Neural cell (in vitro differentiated cells): ENCODE measurements around the gene CMTM6. TPM values are rescaled to one million over a fixed set of nuclear protein-coding genes. Genes with fewer than 3 reads are reported as not detected.

ENCODE experiments used
- H2AFZ ChIP-seq: fragments of 200-600, 300-800 bp; sonication (generic), shearing (Covaris generic); 2 replicates; pipeline ENCODE4 v1.6.0; 2014; ENCODE audit warnings: low read depth, mild to moderate bottlenecking, antibody characterized with exemption, low read length, moderate library complexity
- H3F3A ChIP-seq: fragments of 200-600 bp; shearing (Covaris generic); 2 replicates; pipeline ENCODE4 v1.6.1; 2016; ENCODE audit warnings: mild to moderate bottlenecking, moderate library complexity, mixed read lengths, antibody characterized with exemption, low read length; ENCODE audit not compliant: insufficient read depth, poor library complexity, severe bottlenecking
- H3K27ac ChIP-seq: fragments of 200-600, 300-800 bp; sonication (generic), shearing (Covaris generic); 2 replicates; pipeline ENCODE4 v1.5.1; 2014; ENCODE audit warnings: mild to moderate bottlenecking, low read length, moderate library complexity
- H3K27me3 ChIP-seq: fragments of 300-800, 200-600 bp; sonication (generic), shearing (Covaris generic); 2 replicates; pipeline ENCODE4 v1.6.0; 2014; ENCODE audit warnings: mild to moderate bottlenecking, low read depth, low read length, moderate library complexity; ENCODE audit not compliant: insufficient read depth
- H3K36me3 ChIP-seq: fragments of 300-800, 200-600 bp; sonication (generic), shearing (Covaris generic); 2 replicates; pipeline ENCODE4 v1.5.1; 2014; ENCODE audit warnings: mild to moderate bottlenecking, antibody characterized with exemption, low read length, moderate library complexity; ENCODE audit not compliant: insufficient read depth
- H3K4me2 ChIP-seq: fragments of 300-800, 200-600 bp; sonication (generic), shearing (Covaris generic); 2 replicates; pipeline ENCODE4 v1.6.0; 2014; ENCODE audit warnings: mild to moderate bottlenecking, low read length
- H3K4me3 ChIP-seq: fragments of 300-800, 200-600 bp; sonication (generic), shearing (Covaris generic); 2 replicates; pipeline ENCODE4 v1.5.1; 2014; ENCODE audit warnings: mild to moderate bottlenecking, low read length, moderate library complexity
- H3K79me2 ChIP-seq: fragments of 200-600 bp; shearing (Covaris generic); replicated peaks from 2 replicates; pipeline ENCODE4 v1.6.0; 2014; ENCODE audit warnings: mild to moderate bottlenecking, low read length, moderate library complexity; ENCODE audit not compliant: insufficient read depth
- H3K9ac ChIP-seq: fragments of 300-800, 200-600 bp; sonication (generic), shearing (Covaris generic); 2 replicates; pipeline ENCODE4 v1.6.1; 2016; ENCODE audit warnings: mild to moderate bottlenecking, low read length, mixed read lengths
- H3K9me2 ChIP-seq: fragments of 200-600 bp; shearing (Covaris generic); 2 replicates; pipeline ENCODE4 v1.6.1; 2016; ENCODE audit warnings: mild to moderate bottlenecking, low read length, mixed read lengths; ENCODE audit not compliant: insufficient read depth
- H3K9me3 ChIP-seq: fragments of 200-600, 300-800 bp; sonication (generic), shearing (Covaris generic); 2 replicates; pipeline ENCODE4 v1.6.1; 2016; ENCODE audit warnings: mild to moderate bottlenecking, mixed run types, low read length, moderate library complexity, mixed read lengths
- H4K20me1 ChIP-seq: fragments of 200-600 bp; shearing (Covaris generic); 2 replicates; pipeline ENCODE4 v1.6.1; 2016; ENCODE audit warnings: mild to moderate bottlenecking, mixed run types; ENCODE audit not compliant: insufficient read depth
- CTCF ChIP-seq: fragments of 450-650 bp; IDR thresholded peaks from 2 replicates; pipeline ENCODE4 v1.5.1; 2014; ENCODE audit warnings: antibody characterized with exemption, mild to moderate bottlenecking, moderate library complexity; ENCODE audit not compliant: poor library complexity, severe bottlenecking
- EP300 ChIP-seq: fragments of 450-650 bp; conservative IDR thresholded peaks from 2 replicates; pipeline ENCODE4 v1.6.1; 2014; ENCODE audit warnings: antibody characterized with exemption, mild to moderate bottlenecking, moderate library complexity; ENCODE audit not compliant: poor library complexity, severe bottlenecking
- EZH2 ChIP-seq: fragments of 200-600, 300-800 bp; shearing (Covaris generic), sonication (generic); IDR thresholded peaks from 2 replicates; pipeline ENCODE4 v1.6.1; 2014; ENCODE audit warnings: antibody characterized with exemption, low read length, borderline replicate concordance, mild to moderate bottlenecking; ENCODE audit not compliant: insufficient read depth, poor library complexity, severe bottlenecking
- MXI1 ChIP-seq: fragments of 450-650 bp; conservative IDR thresholded peaks from 2 replicates; pipeline ENCODE4 v1.6.1; 2014; ENCODE audit warnings: antibody characterized with exemption, mild to moderate bottlenecking; ENCODE audit not compliant: poor library complexity, severe bottlenecking
- POLR2AphosphoS5 ChIP-seq: IDR thresholded peaks from 2 replicates; pipeline ENCODE4 v1.6.1; 2012
- RAD21 ChIP-seq: fragments of 450-650 bp; conservative IDR thresholded peaks from 2 replicates; pipeline ENCODE4 v1.6.1; 2014; ENCODE audit warnings: antibody characterized with exemption, mild to moderate bottlenecking, moderate library complexity
- SMC3 ChIP-seq: fragments of 450-650 bp; conservative IDR thresholded peaks from 2 replicates; pipeline ENCODE4 v1.6.1; 2014; ENCODE audit warnings: antibody characterized with exemption, mild to moderate bottlenecking, moderate library complexity; ENCODE audit not compliant: poor library complexity
- TAF1 ChIP-seq: IDR thresholded peaks from 2 replicates; pipeline ENCODE4 v1.6.1; 2012; ENCODE audit warnings: low read depth
- polyA plus RNA-seq: library from polyadenylated mRNA; depleted of rRNA; stranded (reverse); fragments of >200 nt; gene quantifications from 2 replicates; pipeline ENCODE4 v1.2.3, GENCODE V29; 2014
- TF ChIP-seq, protein P1 (sequence below): IDR thresholded peaks from 2 replicates; pipeline ENCODE4 v1.6.1; 2012; ENCODE audit warnings: borderline replicate concordance

Gene CMTM6
- polyA plus RNA-seq, 1 donor from 2014 or later = 12.8 TPM

- TF ChIP-seq, protein P1, sequence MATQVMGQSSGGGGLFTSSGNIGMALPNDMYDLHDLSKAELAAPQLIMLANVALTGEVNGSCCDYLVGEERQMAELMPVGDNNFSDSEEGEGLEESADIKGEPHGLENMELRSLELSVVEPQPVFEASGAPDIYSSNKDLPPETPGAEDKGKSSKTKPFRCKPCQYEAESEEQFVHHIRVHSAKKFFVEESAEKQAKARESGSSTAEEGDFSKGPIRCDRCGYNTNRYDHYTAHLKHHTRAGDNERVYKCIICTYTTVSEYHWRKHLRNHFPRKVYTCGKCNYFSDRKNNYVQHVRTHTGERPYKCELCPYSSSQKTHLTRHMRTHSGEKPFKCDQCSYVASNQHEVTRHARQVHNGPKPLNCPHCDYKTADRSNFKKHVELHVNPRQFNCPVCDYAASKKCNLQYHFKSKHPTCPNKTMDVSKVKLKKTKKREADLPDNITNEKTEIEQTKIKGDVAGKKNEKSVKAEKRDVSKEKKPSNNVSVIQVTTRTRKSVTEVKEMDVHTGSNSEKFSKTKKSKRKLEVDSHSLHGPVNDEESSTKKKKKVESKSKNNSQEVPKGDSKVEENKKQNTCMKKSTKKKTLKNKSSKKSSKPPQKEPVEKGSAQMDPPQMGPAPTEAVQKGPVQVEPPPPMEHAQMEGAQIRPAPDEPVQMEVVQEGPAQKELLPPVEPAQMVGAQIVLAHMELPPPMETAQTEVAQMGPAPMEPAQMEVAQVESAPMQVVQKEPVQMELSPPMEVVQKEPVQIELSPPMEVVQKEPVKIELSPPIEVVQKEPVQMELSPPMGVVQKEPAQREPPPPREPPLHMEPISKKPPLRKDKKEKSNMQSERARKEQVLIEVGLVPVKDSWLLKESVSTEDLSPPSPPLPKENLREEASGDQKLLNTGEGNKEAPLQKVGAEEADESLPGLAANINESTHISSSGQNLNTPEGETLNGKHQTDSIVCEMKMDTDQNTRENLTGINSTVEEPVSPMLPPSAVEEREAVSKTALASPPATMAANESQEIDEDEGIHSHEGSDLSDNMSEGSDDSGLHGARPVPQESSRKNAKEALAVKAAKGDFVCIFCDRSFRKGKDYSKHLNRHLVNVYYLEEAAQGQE = no peak
- TF ChIP-seq RAD21 = no peak
These were observed 59.2 kb downstream of the CMTM6 start (continued) for GRCh38 chr3:32443478-32443877.

DNA sequence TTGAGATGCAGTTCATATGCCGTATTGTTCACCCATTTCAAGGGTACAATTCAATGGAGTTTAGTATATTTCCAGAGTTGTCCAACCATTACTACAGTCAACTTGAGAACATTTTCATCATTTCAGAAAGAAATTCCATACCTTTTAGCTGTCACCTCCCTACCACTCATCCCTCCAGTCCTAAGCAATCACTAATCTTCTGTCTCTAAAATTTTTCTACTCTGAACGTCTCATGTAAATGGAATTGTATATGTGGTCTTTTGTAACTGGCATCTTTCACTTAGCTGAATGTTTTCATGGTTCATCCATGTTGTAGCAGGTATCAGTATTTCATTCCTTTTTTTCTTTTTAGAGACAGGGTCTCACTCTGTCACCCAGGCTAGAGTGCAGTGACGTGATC lies 59.9 kb downstream of the CMTM6 start:
- Histone ChIP-seq H3K9me2 (no peaks in the 10 kb centered on the region), H4K20me1 (no peaks in the 10 kb centered on the region), H3K4me3 (no peak overlapping the region), H3K9me3 (no peaks in the 10 kb centered on the region), H3K9ac (no peak overlapping the region), H3K27ac (no peak overlapping the region), H3K36me3 (no peaks in the 10 kb centered on the region), H3K27me3 (no peaks in the 10 kb centered on the region), H3K79me2 (no peaks in the 10 kb centered on the region), H3K4me2 (no peak overlapping the region), H3F3A (no peaks in the 10 kb centered on the region), H2AFZ (no peak overlapping the region)
- TF ChIP-seq RAD21 = no peak
- TF ChIP-seq EZH2 = no peak
- no peak for TF ChIP-seq MXI1
- no peak for TF ChIP-seq TAF1
- TF ChIP-seq SMC3 = no peak
- TF ChIP-seq EP300 = no peak
- TF ChIP-seq, protein P1 = no peak
- TF ChIP-seq POLR2AphosphoS5 = no peak
- no peak for TF ChIP-seq CTCF
